Mucosa of descending colon (tissue), 3 donors: ENCODE data around the gene SCYL3. TPM values are rescaled to one million over a fixed set of nuclear protein-coding genes. Genes with fewer than 3 reads are reported as not detected.

Source experiments
- ATAC-seq: fragments of 200-7000 bp; cut with Tn5 transposase; one replicate; pipeline ENCODE4 v1.9.1; 2020; ENCODE audit warnings: mild to moderate bottlenecking, moderate library complexity
- DNase-seq, 3 donors: peaks; one replicate each; pipeline ENCODE4 v3.0.0-alpha.2; 2020
- H3K36me3 ChIP-seq: fragments of 200-600 bp; one replicate; pipeline ENCODE4 v1.8.0; 2021; ENCODE audit warnings: low read depth, mild to moderate bottlenecking
- H3K4me1 ChIP-seq: fragments of 200-600 bp; one replicate; pipeline ENCODE4 v1.8.0; 2021; ENCODE audit warnings: low read depth, mild to moderate bottlenecking
- H3K4me3 ChIP-seq: fragments of 200-600 bp; one replicate; pipeline ENCODE4 v1.8.0; 2021; ENCODE audit warnings: mild to moderate bottlenecking
- H3K9me3 ChIP-seq: fragments of 200-600 bp; one replicate; pipeline ENCODE4 v1.8.0; 2021; ENCODE audit warnings: mild to moderate bottlenecking
- CTCF ChIP-seq: fragments of 200-600 bp; IDR thresholded peaks from one replicate; pipeline ENCODE4 v1.8.0; 2022; ENCODE audit warnings: antibody characterized with exemption, mild to moderate bottlenecking
- intact Hi-C, 2 donors: fragments of 100-400 bp; cut with DNase I in 1 of 2; cut with micrococcal nuclease in 1 of 2; formaldehyde crosslinking; loops; one replicate each; pipeline versions ENCODE4 v1.11.0 to v1.11.1; 2022; cut with DNase I, micrococcal nuclease
- total RNA-seq, 3 donors: library from RNA; stranded (reverse); fragmentation: NEBNext Ultra II Directional in 2 of 3; extraction: Animal tissue kit (Norgen Biotek cat#: 25700) in 2 of 3; gene quantifications; one replicate each; pipeline versions ENCODE4 v1.2.1 to v1.2.4, GENCODE V29; 2021 to 2023
- donor health status: DM: no; HTN: no; CAD: no; lungs with moderate emphysema.
- donor health status: DM: no; HTN: no; CAD: no.
- donor health status: DM: no; HTN: yes; CAD: no.

The SCYL3 gene
- total RNA-seq, 3 donors from 2014 or later = 13.4 to 20.4 (median 14.9) TPM

- ATAC-seq (no peak), DNase-seq (no peak)
- TF ChIP-seq CTCF = no peak
- no peak overlapping the region for H3K4me3 ChIP-seq
- H3K9me3 ChIP-seq = no peaks in the 10 kb centered on the region
- intact Hi-C loops = no loop called here
- no peaks in the 10 kb centered on the region for H3K4me1 ChIP-seq
- peaks cover 5% of the 10 kb centered on the region for H3K36me3 ChIP-seq
Observed at GRCh38 chr1:169885207-169885606, 8.5 kb downstream of the SCYL3 start.

- H3K4me3 ChIP-seq = no peak overlapping the region
- peaks cover 5% of the 10 kb centered on the region for H3K36me3 ChIP-seq
- H3K9me3 ChIP-seq = no peaks in the 10 kb centered on the region
- ATAC-seq = no peak
- no peak for DNase-seq
- H3K4me1 ChIP-seq = no peaks in the 10 kb centered on the region
- TF ChIP-seq CTCF = no peak
- intact Hi-C loops = no loop called here
Observed at GRCh38 chr1:169884634-169885033, 9.1 kb downstream of the SCYL3 start.

- Histone ChIP-seq H3K4me3 (no peak overlapping the region), H3K9me3 (no peaks in the 10 kb centered on the region), H3K4me1 (no peaks in the 10 kb centered on the region), H3K36me3 (no peaks in the 10 kb centered on the region)
- DNase-seq (no peak), ATAC-seq (no peak)
- no peak for TF ChIP-seq CTCF
- intact Hi-C loops = no loop called here
Observed at GRCh38 chr1:169882039-169882511, 11.6 kb downstream of the SCYL3 start.

DNA sequence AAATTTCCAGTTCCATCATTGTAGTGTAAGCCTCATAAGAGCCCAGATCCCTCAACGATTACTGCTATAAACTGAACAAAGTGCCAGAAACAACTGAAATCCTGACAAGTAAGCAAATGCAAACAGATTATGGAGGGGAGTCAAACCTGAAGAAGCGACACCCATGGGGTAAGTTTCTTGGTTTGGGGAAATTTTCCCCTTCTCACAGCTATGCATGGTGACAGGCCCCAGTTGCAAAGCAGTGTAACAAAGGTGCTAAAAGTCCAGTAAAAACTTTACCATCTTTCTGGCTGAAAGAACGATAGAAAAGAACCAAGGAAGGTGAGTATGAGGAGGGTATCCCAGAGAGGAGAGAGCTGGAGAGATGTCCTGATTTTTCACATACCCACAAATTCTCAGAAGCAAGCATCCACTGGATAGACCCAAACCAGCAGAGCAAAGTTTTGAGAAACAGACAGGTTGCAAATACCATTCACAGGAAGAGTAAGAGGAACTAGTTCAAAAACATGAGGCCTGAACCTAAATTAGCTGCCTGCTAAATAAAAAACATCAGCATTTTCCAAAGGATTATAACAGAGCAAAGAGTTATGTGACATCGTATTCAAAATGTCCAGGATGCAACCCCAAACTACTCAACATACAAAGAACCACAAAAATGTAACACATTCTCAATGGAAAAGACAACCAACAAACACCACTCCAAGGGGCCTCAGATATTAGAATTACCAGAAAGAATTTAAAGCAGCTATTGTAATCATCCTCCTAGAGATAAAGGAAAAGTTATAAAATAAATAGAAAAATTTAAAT lies 14.5 kb downstream of the SCYL3 start:
- TF ChIP-seq CTCF = no peak
- ATAC-seq (no peak), DNase-seq (no peak)
- H3K9me3 ChIP-seq = no peaks in the 10 kb centered on the region
- intact Hi-C loops = no loop called here
- H3K4me3 ChIP-seq = no peak overlapping the region
- H3K36me3 ChIP-seq = peaks cover under 1% of the 10 kb centered on the region
- no peaks in the 10 kb centered on the region for H3K4me1 ChIP-seq

DNA sequence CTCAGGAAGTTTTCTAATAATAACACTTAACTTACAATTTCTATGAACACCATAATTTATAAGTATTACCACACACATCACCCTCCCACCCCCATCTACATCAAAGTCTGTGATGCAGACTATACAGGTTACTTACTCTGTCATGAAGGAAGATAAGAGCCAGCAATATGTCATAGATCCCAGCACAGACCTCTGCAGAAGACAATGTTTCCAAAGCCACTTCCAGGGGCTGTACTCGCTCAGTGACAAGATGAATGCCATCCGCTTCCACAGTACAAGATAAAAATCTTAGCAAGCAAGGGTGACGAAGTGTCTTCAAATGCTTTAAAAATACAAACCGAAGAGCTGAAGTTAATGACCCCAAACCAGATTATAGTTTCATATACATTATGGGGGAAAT lies 15.2 kb downstream of the SCYL3 start:
- peaks cover 8% of the 10 kb centered on the region for H3K36me3 ChIP-seq

More for the DNA sequence above, 15.2 kb downstream of the SCYL3 start:
- no peaks in the 10 kb centered on the region for H3K9me3 ChIP-seq
- intact Hi-C loops = no loop called here
- H3K4me3 ChIP-seq = no peak overlapping the region
- H3K4me1 ChIP-seq = no peaks in the 10 kb centered on the region
- no peak for TF ChIP-seq CTCF
- DNase-seq = no peak
- ATAC-seq = no peak
